ENCODE data around the gene ZBTB9.

ZBTB9 gene

DNA sequence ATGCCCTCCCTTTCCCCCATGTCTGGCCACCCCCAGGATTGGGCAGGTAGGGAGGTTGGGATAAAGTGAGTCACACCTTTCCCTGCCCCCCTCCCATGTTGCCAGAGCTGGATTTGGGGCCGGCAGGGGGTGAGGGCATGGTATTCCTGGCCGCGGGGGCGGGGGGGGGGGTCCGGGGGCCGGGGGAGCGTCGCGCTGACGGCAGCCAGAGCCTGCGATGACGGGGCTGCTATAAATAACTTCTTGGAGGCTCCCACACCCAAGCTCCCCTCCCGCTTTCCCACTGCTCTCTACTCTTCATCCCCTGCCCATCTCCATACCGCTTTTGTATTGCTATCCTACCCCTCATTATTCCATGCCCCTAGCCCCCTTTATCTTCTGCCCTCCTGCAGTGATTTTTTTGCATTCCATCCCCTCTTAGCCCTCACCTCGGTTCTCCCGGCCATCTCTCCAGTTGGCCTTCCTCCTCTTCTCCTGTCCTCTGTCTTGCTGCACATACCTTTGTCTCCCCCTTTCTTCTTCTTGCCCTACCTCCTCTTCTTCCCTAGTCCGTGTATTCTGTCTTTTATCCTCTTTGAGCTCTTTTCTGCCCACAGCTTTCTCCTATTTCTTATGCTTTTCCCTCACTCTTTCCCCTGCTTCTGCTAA, 20.7 kb upstream of the ZBTB9 start:
- no peak for DNase-seq

DNA sequence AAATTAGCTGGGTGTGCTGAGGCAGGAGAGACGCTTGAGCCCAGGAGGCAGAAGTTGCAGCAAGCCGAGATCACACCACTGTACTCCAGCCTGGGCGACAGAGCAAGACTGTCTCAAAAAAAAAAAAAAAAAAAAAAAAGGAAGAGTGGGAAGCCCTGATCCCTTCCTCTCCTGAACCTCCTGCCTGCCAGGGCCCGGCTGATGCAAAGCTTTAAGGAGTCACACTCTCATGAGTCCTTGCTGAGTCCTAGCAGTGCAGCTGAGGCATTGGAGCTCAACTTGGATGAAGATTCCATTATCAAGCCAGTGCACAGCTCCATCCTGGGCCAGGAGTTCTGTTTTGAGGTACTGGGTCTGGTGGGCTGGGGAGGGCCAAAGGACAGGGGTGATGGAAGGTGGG, 19.4 kb upstream of the ZBTB9 start:
- DNase-seq: no peak

DNA sequence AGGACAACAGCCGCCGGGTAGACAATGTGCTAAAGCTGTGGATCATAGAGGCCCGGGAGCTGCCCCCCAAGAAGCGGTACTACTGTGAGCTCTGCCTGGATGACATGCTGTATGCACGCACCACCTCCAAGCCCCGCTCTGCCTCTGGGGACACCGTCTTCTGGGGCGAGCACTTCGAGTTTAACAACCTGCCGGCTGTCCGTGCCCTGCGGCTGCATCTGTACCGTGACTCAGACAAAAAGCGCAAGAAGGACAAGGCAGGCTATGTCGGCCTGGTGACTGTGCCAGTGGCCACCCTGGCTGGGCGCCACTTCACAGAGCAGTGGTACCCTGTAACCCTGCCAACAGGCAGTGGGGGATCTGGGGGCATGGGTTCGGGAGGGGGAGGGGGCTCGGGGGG, 16.7 kb upstream of the ZBTB9 start:
- DNase-seq: no peak

DNA sequence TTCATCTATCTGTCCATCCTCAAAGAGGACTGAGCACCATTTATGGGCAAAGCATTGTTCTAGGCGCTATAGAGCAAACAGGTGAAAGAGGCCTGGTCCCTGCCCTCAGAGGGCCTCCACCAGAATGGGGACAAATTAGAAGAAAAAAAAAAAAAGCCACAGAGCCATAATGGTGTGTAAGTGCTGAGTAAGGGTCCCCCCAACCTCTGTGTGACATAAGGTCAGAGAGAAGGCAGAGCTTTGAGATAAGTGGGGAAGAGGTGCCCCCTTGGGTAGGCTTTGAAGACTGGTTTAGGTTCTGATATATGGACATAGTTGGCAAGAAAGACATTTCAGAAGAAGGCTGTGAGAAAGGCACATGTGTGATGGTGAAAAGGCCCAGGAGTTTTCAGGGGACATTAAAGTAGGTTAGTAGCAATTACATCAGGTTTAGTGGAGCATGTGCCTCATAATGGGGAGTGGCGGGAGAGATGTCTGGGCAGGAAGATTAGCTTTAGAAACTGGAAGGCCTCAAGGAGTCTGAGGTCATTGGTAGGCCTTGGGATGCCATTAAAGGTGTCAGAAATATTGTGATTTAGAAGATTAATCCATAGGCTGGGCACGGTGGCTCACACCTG, 15.3 kb upstream of the ZBTB9 start:
- DNase-seq: no peak

DNA sequence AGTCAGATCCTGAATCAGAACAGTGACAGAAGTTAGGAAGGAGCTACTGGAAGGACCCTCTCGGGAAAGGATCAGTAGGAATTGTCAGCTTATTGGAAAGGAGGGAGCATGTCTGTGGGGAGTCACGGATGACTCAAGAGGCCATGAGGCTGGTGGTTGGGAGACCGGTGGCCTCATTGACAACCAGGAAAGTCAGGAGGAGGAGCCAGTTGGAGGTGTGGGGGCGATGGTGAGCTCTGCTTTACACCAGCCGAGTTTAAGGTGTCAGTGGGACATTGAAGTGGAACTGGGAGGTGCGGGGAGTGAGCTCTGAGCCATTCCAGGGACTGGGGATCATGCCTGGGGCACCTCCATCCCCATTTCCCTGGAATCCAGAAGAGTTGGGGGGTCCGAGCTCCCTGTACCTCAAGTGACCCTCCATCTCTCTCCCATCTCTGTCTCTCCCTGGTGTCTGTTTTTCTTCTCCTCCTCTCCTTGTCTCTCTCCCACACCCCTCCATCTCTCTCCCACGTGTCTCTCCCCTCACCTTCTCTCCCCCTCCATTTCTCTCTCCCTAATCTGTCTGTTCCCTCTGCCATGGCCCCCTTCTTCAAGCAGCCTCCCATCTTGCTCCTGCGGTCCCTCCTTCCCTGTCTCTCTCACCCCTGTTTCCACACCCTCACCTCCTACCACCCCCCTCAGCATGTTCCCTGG, 14.3 kb upstream of the ZBTB9 start:
- DNase-seq: no peak

DNA sequence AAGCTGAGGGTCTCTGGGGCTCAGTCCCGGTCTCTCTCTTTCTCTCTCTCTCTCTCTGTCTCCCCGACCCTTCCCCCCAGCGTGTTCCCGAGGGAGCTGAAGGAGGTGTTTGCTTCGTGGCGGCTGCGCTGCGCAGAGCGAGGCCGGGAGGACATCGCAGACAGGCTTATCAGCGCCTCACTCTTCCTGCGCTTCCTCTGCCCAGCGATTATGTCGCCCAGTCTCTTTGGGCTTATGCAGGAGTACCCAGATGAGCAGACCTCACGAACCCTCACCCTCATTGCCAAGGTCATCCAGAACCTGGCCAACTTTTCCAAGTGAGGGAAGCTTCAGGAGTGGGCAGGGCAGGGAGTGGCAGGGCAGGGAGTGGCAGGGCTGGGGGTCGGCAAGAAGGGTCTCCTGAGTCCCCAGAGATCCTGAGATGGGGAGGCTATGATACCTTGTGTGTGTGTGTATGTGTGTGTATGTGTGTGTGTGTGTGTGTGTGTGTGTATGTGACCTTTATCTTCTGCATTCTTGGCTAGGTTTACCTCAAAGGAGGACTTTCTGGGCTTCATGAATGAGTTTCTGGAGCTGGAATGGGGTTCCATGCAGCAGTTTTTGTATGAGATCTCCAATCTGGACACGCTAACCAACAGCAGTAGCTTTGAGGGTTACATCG, 13.6 kb upstream of the ZBTB9 start:
- DNase-seq: no peak

DNA sequence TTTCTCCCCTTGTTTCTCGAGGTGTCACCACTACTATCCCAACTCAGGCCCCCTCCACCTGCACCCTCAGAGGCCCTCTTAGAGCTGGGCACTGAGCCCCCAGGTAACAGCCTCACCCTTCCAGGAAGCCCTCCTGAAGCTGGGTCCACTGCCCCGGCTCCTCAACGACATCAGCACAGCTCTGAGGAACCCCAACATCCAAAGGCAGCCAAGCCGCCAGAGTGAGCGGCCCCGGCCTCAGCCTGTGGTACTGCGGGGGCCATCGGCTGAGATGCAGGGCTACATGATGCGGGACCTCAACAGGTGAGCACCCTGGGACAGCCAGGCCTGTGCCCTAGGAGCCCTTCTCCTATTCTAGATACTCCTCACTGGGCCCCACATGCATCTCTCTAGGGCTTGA, 12.9 kb upstream of the ZBTB9 start:
- DNase-seq: no peak

DNA sequence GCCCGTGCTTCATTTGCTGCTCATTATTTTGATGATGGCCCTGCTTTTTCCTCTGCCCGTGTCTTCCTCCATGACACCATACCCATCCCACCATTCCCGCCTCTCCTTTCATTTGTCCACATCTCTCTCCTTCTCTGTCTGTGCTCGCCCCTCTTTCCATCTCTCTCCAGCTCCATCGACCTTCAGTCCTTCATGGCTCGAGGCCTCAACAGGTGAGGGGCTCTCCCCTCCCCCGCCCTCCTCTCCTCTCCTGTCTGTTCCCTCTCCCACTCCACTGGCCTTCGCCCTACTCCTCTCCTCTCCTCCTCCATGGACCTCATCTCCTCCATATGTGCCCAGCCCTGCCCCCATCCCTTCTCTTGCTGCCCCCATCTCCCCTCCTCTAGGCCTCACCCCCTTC, 12.1 kb upstream of the ZBTB9 start:
- DNase-seq: no peak

DNA sequence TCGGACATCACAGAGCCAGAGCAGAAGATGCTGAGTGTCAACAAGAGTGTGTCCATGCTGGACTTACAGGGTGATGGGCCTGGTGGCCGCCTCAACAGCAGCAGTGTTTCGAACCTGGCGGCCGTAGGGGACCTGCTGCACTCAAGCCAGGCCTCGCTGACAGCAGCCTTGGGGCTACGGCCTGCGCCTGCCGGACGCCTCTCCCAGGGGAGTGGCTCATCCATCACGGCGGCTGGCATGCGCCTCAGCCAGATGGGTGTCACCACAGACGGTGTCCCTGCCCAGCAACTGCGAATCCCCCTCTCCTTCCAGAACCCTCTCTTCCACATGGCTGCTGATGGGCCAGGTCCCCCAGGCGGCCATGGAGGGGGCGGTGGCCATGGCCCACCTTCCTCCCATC, 11.4 kb upstream of the ZBTB9 start:
- DNase-seq: no peak

DNA sequence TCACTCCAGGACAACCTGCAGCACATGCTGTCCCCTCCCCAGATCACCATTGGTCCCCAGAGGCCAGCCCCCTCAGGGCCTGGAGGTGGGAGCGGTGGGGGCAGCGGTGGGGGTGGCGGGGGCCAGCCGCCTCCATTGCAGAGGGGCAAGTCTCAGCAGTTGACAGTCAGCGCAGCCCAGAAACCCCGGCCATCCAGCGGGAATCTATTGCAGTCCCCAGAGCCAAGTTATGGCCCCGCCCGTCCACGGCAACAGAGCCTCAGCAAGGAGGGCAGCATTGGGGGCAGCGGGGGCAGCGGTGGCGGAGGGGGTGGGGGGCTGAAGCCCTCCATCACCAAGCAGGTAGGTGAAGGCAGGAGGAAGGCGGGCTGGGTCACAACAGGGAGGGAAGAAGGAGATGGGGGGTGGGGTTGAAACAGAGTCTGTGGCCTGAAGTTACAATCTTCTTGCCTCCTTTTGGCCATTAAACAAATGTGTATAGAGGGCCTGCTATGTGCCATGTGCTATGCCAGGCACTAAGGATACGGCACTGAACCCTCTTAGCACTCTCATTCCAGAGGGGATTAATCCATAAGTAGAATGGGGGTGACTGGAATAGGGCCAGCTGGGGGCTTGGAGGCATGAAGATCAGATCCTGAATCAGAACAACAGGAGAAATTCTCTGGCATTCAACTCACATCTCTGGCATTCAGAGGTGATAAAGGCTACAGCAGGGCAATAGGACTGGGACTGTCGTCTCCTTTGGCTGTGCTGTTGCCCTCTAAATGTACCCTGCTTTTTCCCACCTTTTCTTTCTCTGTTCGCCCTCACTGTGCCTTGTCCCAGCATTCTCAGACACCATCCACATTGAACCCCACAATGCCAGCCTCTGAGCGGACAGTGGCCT, 10.5 kb upstream of the ZBTB9 start:
- no peak for DNase-seq

DNA sequence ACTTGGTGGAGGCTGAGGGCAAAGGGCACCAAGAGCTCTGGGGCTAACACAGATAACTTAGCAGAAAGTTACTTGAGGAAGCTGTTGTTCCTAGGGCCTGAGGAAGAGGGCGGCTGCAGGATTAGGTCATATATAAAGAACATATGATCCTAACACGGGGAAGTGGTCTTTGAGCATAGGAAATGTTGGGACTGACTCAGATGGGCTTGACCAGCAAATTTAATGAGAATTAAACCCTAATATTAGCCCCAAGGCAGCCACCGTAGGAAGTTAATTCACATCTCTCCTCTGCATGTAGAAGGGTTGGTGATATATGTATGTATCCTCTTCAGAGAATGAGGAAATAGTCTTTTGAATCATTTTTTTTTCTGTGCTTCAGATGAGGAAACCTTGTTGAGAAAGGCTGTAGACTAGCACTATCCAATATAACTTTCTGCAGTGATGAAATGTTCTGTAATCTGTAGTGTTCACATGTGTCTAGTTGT, 9.2 kb upstream of the ZBTB9 start:
- DNase-seq: no peak

DNA sequence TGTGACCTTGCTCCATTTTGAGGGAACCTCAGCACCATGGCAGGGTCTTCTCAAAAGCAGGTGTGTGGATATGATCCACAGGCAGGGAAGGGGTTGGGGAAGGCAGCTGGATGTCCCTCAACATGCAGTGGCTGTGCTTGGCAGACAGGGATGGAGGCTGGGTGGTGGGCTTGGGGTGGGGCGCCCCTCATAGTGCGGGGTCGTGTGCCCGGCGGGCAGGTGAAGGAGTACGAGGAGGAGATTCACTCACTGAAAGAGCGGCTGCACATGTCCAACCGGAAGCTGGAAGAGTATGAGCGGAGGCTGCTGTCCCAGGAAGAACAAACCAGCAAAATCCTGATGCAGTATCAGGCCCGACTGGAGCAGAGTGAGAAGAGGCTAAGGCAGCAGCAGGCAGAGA, 8.0 kb upstream of the ZBTB9 start:
- no peak for DNase-seq

DNA sequence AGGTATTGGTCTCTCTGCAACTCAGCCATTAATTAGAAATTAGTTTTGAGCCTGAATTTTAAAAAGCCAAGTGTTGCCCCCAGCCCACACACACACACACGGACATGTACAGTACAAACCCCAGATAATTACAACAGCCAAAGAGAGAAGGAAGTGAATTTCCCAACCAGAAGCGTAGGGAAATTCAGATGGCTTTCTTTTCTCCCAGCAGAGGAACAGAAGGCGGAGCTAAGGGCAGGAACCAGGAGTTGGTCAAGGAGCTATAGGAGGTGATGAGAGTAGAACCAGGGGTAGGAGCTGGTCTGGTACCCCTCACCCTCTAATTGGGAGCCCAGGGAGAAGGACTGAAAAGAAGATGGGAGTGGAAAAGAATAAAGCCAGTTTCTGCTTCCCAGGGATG, 3.9 kb upstream of the ZBTB9 start:
- no peak for DNase-seq

DNA sequence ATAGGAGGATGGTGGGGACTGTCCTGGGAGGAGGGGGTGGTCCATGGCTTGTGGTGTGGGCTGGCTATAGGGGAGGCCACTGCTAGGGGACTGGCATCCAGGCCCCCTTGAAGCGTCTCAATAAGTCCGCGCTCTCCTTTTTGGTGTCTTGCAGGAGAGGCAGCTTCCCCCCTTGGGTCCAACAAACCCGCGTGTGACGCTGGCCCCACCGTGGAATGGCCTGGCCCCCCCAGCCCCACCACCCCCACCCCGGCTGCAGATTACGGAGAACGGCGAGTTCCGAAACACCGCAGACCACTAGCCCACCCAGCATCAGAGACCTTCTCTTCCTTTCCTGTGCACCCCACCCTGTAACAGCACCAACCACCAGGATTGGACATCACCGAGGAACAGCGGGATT, 2.8 kb upstream of the ZBTB9 start:
- no peak for DNase-seq

DNA sequence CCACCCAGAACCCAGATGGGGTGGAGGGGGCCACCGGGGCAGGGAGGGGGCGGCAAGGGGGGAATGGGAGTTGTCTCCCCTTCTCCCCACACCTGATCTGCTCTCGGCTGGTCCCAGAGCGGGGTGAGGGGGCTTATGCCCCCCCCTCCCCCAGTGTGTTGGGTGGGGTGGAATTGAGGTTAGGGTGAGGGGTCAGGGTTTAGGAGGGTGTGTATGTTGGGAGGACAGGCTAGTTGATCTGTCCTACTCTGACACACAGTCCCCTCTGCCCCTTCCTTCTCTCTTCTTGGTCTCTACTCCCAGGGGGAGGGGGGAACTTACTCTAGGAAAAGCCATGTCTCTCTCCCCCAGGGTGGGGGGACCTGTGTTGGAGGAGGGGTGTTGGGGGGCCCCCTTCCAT, 1.9 kb upstream of the ZBTB9 start:
- no peak for DNase-seq

DNA sequence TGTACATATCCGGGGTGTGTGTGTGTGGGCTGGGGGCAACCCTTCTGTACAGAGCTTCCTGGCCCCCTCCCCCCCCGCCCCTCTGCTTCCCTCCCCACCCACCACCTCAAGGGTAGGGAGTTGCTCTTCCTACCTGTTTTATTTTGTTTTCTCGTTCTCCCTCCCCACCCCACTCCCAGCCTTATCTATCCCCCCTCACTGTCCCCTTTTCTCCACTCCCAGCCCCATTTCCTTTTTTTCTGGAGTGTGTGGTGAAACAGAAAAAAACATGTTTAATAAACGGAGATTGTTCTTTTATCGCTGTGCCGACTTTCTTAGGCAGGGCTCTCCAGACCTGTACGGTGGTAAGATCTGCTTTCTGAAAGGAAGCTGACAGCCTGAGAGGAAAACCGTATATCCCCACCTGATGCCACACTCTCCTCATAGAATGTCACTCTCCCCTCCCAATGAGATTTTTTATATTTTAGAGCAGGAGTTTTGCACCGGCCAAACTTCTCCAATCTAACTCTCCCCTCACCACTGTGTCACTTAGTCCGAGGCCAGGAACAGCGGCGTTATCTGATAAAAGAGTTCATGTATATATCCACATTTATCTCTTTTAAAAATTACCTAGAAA, 875 bp upstream of the ZBTB9 start:
- DNase-seq: no peak

DNA sequence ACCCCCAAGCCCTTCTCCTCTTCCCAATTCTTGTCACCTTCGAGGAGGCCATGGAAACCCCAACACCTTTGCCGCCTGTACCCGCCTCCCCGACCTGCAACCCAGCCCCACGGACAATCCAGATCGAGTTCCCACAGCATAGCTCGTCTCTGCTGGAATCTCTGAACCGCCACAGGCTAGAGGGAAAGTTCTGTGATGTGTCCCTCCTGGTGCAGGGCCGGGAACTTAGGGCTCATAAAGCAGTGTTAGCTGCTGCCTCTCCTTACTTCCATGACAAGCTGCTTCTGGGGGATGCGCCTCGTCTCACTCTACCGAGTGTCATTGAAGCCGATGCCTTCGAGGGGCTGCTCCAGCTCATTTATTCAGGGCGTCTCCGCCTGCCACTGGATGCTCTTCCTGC, 675 bp downstream of the ZBTB9 start:
- no peak for DNase-seq

DNA sequence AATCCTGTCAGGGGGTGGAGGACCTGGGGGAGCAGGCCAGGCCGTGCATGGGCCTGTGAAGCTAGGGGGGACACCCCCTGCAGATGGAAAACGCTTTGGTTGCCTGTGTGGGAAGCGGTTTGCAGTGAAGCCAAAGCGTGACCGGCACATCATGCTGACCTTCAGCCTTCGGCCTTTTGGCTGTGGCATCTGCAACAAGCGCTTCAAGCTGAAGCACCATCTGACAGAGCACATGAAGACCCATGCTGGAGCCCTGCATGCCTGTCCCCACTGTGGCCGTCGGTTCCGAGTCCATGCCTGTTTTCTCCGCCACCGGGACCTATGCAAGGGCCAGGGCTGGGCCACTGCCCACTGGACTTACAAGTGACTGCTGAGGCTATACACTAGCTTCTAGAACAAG, 1.8 kb downstream of the ZBTB9 start:
- no peak for DNase-seq

DNA sequence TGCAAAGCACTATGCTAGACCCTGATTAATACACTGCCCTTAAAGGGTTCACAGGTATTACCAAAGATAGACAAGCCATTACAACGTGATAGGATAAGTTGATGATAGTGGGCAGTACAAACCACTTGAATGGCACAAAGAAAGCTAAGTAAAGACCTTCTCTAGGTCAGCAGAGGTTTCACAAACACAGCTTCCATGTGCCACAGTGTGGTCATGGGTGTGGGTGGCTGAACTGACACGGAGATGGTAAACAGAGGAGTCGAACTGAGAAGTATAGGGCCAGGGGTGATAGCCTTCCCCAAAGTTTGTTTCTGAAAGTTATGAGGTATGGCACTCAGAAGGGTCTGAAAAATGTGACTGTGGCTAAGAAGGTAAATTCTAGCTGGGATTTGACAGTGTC, 4.3 kb downstream of the ZBTB9 start:
- DNase-seq: no peak

DNA sequence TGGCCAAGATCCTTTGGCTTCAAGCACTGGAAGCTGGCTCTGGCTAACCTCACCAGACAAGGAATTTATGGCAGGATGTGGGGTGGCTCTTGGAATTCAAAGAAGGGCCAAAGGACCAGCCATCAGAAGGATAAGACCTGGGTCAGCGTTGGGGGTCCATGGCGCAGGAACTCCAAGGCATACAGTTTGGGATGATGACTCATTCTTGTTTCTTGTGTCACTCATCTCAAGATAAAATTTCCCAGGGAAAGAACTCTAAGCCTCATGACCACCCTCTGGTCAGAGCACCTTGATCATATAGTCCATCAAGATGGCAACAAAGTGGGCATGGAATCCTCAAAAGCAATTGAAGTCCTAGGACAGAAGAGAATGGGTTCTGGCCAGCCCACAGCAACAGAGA, 4.8 kb downstream of the ZBTB9 start:
- no peak for DNase-seq

DNA sequence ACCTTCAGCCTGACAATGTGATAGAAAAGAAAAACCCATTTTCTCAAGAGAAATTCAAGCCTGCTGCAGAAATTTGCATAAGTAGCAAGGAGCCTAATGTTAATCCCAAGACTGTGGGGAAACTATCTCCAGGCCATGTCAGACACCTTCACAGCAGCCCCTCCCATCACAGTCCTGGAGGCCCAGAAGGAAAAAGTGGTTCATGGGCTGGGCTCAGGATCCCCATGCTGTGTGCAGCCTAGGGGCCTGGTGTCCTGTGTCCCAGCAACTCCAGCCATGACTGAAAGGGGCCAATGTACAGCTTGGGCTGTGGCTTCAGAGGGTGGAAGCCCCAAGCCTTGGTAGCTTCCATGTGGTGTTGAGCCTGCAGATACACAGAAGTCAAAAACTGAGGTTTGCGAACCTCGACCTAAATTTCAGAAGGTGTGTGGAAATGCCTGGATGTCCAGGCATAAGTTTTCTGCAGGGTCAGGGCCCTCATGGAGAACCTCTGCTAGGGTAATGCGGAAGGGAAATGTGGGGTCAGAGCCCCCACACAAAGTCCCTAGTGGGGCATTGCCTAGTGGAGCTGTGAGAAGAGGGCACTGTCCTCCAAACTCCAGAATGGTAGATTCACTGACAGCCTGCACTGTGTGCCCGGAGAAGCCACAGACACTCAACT, 11.8 kb downstream of the ZBTB9 start:
- no peak for DNase-seq

DNA sequence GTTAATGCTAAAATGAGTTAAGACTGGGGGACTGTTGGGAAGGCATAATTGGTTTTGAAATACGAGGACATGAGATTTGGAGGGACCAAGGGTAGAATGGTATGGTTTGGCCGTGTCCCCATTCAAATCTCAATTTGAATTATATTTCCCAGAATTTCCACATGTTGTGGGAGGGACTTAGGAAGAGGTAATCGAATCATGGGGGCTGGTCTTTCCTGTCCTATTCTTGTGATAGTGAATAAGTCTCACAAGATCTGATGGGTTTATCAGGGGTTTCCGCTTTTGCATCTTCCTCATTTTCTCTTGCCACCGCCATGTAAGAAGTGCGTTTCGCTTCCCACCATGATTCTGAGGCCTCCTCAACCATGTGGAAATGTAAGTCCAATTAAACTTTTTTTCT, 12.7 kb downstream of the ZBTB9 start:
- DNase-seq: no peak
